Muscle of arm (tissue), 12 donors: ENCODE data around the gene KCNQ4. TPM values are rescaled to one million over a fixed set of nuclear protein-coding genes. Genes with fewer than 3 reads are reported as not detected.

Experiments
- DNase-seq: peaks from one replicate; pipeline ENCODE4 v3.0.0-alpha.2; 2013
- polyA plus RNA-seq, 12 donors: library from polyadenylated mRNA; unstranded; fragments of 120-200 nt; gene quantifications; one replicate each; pipeline ENCODE4 v1.2.1, GENCODE V29; 2013; ENCODE audit not compliant: insufficient read length in 12 of 12

Gene KCNQ4
- polyA plus RNA-seq, 12 donors = 9.0 to 36.6 (median 23.6) TPM; not detected in 1

DNA sequence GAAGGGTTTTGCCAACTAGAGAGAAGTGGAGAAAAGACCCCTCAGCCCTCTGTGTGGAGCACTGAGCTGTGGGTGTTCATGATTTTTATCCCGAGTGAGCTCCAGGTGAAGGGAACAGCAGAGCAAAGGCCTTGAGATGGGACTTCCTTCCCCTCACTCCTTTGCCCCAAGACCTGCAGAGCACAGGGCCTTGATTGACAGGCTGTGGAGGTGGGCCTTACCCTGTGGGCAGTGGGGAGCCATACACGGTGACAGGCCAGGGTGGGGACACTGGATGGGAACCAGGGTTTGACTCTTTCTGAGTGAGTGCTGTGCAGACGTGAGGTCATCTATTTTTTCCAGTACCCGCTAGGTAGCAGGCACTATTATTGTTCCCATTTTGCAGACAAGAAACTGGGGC is 10.5 kb downstream of the KCNQ4 start:
- DNase-seq = no peak

DNA sequence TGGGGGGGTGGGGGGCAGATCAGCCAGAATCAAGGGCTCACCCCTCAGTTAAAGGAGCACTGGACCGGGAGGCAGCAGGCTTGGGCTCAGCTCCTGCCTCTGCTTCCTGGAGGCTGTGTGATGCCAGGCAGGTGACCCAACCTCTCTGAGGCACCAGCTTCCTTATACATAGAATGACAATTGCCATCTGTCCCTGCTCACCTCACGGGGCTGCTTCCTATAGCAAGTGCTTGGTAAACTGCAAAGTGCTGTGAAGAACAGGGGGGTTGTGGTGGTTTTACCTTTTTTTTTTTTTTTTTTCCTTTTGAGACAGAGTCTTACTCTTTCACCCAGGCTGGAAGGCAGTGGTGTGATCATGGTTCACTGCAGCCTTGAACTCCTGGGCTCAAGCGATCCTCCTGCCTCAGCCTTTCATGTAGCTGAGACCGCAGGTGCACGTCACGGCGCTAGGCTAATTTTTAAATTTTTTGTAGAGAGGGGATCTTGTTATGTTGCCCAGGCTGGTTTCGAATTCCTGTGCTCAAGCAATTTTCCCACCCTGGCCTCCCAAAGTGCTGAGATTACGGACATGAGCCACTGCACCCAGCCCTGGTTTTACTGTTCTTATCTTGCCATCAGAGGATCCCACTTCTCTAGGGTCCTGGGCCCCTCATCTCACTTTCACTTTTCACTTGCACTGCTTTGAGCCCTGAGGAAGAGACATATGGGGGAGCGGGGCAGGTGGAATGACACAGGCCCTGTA is 11.6 kb downstream of the KCNQ4 start:
- no peak for DNase-seq

- DNase-seq = no peak
Measured at GRCh38 chr1:40795811-40796586, 12.4 kb downstream of the KCNQ4 start.

- no peak for DNase-seq
Measured at GRCh38 chr1:40796939-40797667, 13.5 kb downstream of the KCNQ4 start.

- DNase-seq = no peak
Measured at GRCh38 chr1:40797668-40798010, 14.1 kb downstream of the KCNQ4 start.

GRCh38 chr1:40798366-40799281 is 15.0 kb downstream of the KCNQ4 start:
- no peak for DNase-seq

- DNase-seq = peak; percentile 74
Measured at GRCh38 chr1:40799351-40799867, 15.8 kb downstream of the KCNQ4 start.

- no peak for DNase-seq
Measured at GRCh38 chr1:40801742-40802077, 18.1 kb downstream of the KCNQ4 start.

GRCh38 chr1:40802078-40802741 is 18.6 kb downstream of the KCNQ4 start:
- peak; percentile 78 for DNase-seq

DNA sequence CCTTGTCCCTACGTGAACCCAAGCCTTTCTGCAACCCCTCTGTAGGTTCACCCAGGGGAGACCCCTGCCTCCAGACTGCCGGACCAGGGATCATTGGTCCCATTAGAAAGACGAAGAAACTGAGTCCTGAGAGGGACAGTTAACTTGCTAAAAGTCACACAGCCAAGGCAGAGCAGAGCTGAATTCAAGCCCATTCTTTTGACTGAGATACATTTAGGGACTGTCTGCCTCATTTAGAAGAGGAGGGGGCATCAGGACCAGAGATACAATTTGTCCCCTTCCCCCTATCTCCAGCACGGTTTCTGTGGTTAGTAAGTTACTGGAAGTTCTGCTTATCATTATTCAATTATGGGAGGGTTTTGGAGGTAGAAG is 19.1 kb downstream of the KCNQ4 start:
- DNase-seq = no peak

DNA sequence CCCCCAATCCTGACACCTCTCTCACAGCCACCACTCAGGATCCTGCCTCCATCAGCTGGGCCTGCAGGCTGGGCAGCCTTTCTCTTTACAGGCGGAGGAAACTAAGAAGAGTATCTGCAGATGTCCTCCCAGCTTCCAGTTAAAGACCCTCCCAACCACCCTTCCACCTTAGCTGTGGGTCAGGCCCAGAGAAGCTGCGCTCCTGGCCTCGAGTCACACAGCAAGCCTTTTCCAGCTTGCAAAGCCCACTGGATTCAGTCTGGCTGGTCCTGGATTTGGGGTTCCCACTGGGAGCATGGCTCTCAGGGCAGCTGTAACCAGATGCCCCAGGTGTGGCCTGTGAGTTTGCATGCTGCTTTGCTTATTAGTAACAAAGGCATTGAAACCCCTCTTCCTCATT is 19.9 kb downstream of the KCNQ4 start:
- no peak for DNase-seq

GRCh38 chr1:40803902-40804301 is 20.3 kb downstream of the KCNQ4 start:
- no peak for DNase-seq

GRCh38 chr1:40806240-40806639 is 22.7 kb downstream of the KCNQ4 start:
- no peak for DNase-seq

DNA sequence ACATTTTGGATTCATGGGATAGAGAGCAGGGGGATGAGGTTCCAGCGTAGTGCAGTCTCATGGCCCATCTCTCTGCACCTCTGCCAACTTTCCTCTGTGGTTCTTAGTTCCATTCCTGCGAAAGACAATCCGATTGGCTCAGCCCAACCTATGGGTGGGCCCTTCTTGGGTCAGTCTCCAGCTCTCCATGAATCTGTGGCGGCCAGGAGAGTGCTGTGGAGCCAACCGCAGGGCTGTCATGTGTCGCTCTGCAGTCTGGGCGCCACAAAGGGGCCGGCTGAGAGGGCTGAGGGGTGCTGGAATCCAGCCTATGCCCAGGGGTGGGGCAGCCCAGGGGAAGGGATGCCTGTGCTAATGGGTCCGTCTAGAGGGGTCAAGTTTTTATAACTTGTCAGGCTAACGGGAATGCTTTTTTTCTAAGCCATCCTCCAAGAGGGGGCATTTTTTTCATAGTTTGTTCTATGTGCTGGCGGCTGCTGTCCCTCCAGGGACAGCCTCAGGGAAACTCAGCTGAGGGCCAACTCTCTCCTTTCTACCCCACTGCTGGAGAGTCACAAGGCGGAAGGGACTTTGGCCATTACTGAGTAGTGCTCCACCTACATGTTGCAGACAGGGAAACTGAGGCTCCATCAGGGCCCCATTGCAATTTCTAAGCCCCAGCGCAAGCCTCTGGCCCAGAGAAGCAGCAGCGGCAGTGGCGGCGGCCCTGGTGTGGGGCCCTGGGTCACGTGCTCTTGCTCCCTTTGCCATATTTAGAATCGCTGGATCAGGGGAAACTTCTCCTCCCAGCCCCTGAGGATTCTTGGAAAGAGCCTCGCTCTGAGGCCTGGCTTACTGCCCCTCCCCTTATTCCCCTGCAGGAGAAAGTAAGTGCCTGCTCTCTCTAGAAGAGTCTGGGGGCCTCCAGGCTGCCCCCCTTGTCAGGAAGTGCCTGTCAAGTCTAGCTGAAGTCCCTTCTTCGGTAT is 23.4 kb downstream of the KCNQ4 start:
- peak; percentile 73 for DNase-seq

- no peak for DNase-seq
Measured at GRCh38 chr1:40808002-40808401, 24.4 kb downstream of the KCNQ4 start.

- DNase-seq = no peak
Measured at GRCh38 chr1:40808444-40808843, 24.9 kb downstream of the KCNQ4 start.

DNA sequence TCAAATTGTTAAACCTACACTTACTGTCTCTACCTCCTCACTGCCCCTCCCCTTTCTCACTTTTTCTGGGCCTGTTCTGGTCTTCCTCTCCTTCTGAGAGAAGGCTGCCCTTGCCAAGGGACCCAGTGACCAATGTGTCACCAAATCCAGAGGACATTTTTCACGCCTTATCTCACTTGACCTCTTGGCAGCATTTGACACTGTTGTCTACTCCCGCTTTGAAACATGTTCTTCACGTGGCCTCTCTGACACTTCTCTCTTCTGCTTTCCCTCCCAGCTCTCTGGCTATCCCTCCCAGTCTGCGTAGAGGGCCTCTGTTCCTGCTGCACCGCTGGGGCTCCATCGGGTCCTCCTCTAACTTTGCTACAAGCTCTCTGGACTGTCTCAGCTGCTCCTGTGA is 25.3 kb downstream of the KCNQ4 start:
- no peak for DNase-seq

DNA sequence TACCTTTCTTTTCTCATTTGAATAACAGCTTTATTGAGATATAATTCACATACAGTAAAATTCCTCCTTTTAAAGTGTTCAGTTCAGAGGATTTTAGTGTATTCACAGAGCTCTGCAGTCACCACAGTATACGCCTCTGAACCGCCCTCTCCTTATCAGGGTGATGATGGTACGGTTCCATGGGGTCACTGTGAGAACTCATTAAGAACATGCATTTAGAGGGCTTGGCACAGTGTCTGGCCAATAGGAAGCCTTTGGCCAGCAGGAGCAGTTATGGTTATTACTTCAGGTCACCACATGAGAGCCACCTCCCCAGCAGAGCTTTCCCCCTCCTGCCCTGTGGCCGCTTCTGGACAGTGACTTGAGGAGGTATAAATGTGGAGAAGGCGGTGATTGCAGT is 27.3 kb downstream of the KCNQ4 start:
- DNase-seq = no peak

DNA sequence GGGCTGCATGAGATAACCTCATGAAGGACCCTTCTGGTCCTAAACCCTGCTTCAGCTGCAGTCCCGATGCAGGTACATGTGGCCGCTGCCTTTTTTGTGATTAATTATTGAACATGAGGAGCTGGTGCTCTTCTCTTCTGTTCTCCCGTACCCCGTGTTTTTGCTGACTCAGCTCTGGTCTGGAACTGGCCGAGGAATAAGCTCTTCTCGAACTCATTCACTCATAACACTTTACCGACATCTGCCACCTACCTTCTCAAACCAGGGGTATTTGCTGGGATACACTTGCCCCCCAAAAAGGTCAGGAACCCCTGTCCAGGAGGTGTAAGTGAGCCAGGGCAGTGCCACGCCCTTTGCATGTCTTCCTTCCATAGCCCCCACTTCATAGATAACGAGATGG is 31.8 kb downstream of the KCNQ4 start:
- no peak for DNase-seq

- DNase-seq = no peak
Measured at GRCh38 chr1:40817791-40818263, 34.2 kb downstream of the KCNQ4 start.
